Hindlimb muscle (tissue), 1 donor: ENCODE results near the gene PCP2. TPM values are rescaled to one million over a fixed set of nuclear protein-coding genes. Genes with fewer than 3 reads are reported as not detected.

Source experiments
- DNase-seq: peaks from one replicate; pipeline ENCODE4 v3.0.0-alpha.2; 2013
- polyA plus RNA-seq: library from polyadenylated mRNA; unstranded; fragments of 120-200 nt; gene quantifications from one replicate; pipeline ENCODE4 v1.2.1, GENCODE V29; 2013; ENCODE audit not compliant: insufficient read length

The PCP2 gene
- polyA plus RNA-seq, 1 donor = not detected

GRCh38 chr19:7618771-7619510, 14.6 kb downstream of the PCP2 start:
- DNase-seq = no peak

- DNase-seq = no peak
These were observed 15.2 kb downstream of the PCP2 start for GRCh38 chr19:7618348-7618747.

- DNase-seq = no peak
These were observed 15.8 kb downstream of the PCP2 start for GRCh38 chr19:7617735-7618134.

GRCh38 chr19:7617172-7617571, 16.3 kb downstream of the PCP2 start:
- DNase-seq = no peak

- no peak for DNase-seq
These were observed 18.4 kb downstream of the PCP2 start for GRCh38 chr19:7614859-7615741.

GRCh38 chr19:7612282-7613274, 20.9 kb downstream of the PCP2 start:
- no peak for DNase-seq

- no peak for DNase-seq
These were observed 21.8 kb downstream of the PCP2 start for GRCh38 chr19:7611541-7612279.

- no peak for DNase-seq
These were observed 22.9 kb downstream of the PCP2 start for GRCh38 chr19:7610491-7611240.

GRCh38 chr19:7607874-7608560, 25.5 kb downstream of the PCP2 start:
- DNase-seq = no peak

GRCh38 chr19:7607212-7607873, 26.2 kb downstream of the PCP2 start:
- no peak for DNase-seq

- DNase-seq = no peak
These were observed 27.2 kb downstream of the PCP2 start for GRCh38 chr19:7606289-7606688.

- no peak for DNase-seq
These were observed 27.9 kb downstream of the PCP2 start for GRCh38 chr19:7605490-7606222.

- no peak for DNase-seq
These were observed 29.6 kb downstream of the PCP2 start for GRCh38 chr19:7603919-7604318.

GRCh38 chr19:7602935-7603497, 30.5 kb downstream of the PCP2 start:
- DNase-seq = no peak

- DNase-seq = no peak
These were observed 31.1 kb downstream of the PCP2 start for GRCh38 chr19:7602240-7602934.

- DNase-seq = no peak
These were observed 32.8 kb downstream of the PCP2 start for GRCh38 chr19:7600721-7601120.

GRCh38 chr19:7598180-7598579, 35.3 kb downstream of the PCP2 start:
- no peak for DNase-seq

- no peak for DNase-seq
These were observed 35.8 kb downstream of the PCP2 start for GRCh38 chr19:7597689-7598088.
